Mesenteric fat pad (tissue), 1 donor: ENCODE results near the gene SREK1IP1. TPM values are rescaled to one million over a fixed set of nuclear protein-coding genes. Genes with fewer than 3 reads are reported as not detected.

Source experiments
- DNase-seq: peaks from one replicate; pipeline ENCODE4 v3.0.0-alpha.2; 2020; ENCODE audit warnings: low spot score
- total RNA-seq: library from RNA; stranded (reverse); fragmentation: NEBNext Ultra II Directional; extraction: Animal tissue kit (Norgen Biotek cat#: 25700); gene quantifications from one replicate; pipeline ENCODE4 v1.2.1, GENCODE V29; 2021
- donor health status: DM: yes; HTN: yes; CAD: no.

Gene SREK1IP1
- total RNA-seq, 1 donor from 2014 or later: 22.2 TPM

GRCh38 chr5:64688391-64688790, 80.1 kb downstream of the SREK1IP1 start:
- DNase-seq: no peak

GRCh38 chr5:64685866-64686265, 82.6 kb downstream of the SREK1IP1 start:
- DNase-seq: no peak

GRCh38 chr5:64682608-64683007, 85.9 kb downstream of the SREK1IP1 start:
- no peak for DNase-seq

GRCh38 chr5:64680289-64680688, 88.2 kb downstream of the SREK1IP1 start:
- DNase-seq: no peak

GRCh38 chr5:64678374-64678773, 90.1 kb downstream of the SREK1IP1 start:
- no peak for DNase-seq

- DNase-seq: no peak
Measured at GRCh38 chr5:64671678-64672077, 96.8 kb downstream of the SREK1IP1 start.

GRCh38 chr5:64670277-64670676, 98.2 kb downstream of the SREK1IP1 start:
- no peak for DNase-seq

Other genes starting within 250 kb of the SREK1IP1 start
- gene SHISAL2B, start 78.2 kb downstream of the SREK1IP1 start, total RNA-seq: not detected
- gene CWC27, start 239 bp upstream of the SREK1IP1 start, total RNA-seq: 20.4 TPM